Kidney epithelial cell (primary cell): ENCODE data around the gene ACTG1. TPM values are rescaled to one million over a fixed set of nuclear protein-coding genes. Genes with fewer than 3 reads are reported as not detected.

Experiments used
- DNase-seq: peaks from one replicate; pipeline ENCODE4 v3.0.0-alpha.2; 2010; ENCODE audit warnings: low read depth
- H3K27me3 ChIP-seq: 2 replicates; pipeline ENCODE4 v1.6.0; 2011; ENCODE audit warnings: low read length; ENCODE audit not compliant: control insufficient read depth, insufficient read depth
- H3K36me3 ChIP-seq: 2 replicates; pipeline ENCODE4 v1.5.1; 2011; ENCODE audit warnings: low read length; ENCODE audit not compliant: control insufficient read depth, insufficient read depth
- H3K4me3 ChIP-seq: 2 replicates; pipeline ENCODE4 v1.5.1; 2011; ENCODE audit warnings: low read depth, mild to moderate bottlenecking, control low read depth, low read length
- total RNA-seq: library from RNA; depleted of rRNA; stranded (reverse); fragments of >200 nt; gene quantifications from 2 replicates; pipeline ENCODE4 v1.2.3, GENCODE V29; 2015
- TF ChIP-seq, protein P1 (sequence below): IDR thresholded peaks from 2 replicates; pipeline ENCODE4 v1.5.1; 2011; ENCODE audit warnings: mild to moderate bottlenecking, moderate library complexity, low read length, control low read depth, inconsistent platforms; ENCODE audit not compliant: insufficient read depth, poor library complexity, severe bottlenecking

ACTG1 gene
- total RNA-seq, 1 donor from 2014 or later: 9,424 TPM

DNA sequence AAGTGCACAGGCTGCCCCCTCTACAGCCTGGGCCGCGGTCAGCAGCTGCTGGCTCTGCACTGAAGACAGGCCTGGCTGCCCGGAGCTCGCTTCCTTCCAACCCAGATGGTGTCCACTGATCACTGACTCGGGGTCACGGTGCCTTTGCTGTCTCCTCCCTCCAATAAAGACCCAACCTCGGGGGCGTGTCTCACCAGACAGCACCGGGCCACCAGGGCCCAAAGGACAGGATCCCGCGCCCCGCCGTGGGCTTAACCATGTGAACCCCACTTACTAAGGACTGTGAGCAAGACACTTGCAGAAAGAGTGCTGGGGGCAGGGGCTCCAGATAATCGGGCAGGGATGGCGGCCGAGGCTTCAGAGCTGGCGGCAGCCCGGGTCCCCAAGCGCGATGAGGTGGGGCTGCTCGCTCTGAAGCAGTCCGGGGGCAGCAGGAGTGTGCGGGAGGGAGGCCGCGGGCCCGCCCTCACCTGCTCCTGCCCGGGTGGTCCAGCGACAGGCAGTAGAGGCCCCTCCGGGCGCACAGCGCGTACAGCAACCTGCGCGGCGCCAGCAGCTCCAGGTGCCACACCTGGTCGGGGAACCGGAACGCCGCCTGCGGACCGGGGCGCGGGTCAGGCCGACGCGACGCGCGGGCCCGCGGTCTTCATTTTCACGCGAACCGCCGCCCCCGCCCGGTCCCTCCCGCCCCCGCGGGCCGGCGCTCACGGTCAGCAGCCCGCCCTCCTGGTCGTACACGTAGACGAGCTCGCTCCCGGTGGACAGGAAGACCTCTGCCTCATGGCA is 39.1 kb upstream of the ACTG1 start:
- Histone ChIP-seq H3K36me3 (no peaks in the 10 kb centered on the region), H3K27me3 (no peaks in the 10 kb centered on the region), H3K4me3 (peak overlapping the region; percentile 64)
- TF ChIP-seq, protein P1, sequence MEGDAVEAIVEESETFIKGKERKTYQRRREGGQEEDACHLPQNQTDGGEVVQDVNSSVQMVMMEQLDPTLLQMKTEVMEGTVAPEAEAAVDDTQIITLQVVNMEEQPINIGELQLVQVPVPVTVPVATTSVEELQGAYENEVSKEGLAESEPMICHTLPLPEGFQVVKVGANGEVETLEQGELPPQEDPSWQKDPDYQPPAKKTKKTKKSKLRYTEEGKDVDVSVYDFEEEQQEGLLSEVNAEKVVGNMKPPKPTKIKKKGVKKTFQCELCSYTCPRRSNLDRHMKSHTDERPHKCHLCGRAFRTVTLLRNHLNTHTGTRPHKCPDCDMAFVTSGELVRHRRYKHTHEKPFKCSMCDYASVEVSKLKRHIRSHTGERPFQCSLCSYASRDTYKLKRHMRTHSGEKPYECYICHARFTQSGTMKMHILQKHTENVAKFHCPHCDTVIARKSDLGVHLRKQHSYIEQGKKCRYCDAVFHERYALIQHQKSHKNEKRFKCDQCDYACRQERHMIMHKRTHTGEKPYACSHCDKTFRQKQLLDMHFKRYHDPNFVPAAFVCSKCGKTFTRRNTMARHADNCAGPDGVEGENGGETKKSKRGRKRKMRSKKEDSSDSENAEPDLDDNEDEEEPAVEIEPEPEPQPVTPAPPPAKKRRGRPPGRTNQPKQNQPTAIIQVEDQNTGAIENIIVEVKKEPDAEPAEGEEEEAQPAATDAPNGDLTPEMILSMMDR: no peak
- DNase-seq: no peak

DNA sequence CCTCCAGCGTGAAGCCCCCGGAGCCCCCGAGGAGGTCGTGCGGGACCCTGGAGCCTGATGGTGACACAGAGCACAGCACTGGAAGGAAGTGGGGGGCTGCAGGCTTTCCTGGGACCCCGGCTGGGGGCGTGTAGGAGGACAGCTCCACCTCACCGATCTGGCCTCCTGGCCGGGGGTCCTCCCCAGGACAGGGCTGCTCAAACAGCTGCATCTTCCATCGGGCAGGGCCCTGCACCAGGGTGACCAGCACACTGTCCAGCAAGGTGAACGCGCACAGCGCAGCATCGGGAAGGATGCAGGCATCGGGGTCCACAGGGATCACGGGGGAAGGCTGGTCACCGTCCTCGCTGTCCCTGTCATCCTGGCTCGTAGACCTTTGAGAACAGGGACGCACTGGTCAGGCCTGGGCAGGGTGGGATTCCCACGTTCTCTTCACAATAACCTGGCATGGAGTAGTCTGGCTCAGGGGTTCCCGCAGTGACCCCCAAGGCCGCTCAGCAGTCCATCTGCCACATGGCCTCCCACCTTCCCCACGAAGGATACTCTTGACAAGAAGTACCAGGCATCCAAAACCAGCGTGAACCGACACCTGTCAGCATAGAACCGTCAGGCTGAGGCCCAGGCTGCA is 38.3 kb upstream of the ACTG1 start:
- Histone ChIP-seq H3K36me3 (no peaks in the 10 kb centered on the region), H3K4me3 (peak overlapping the region; percentile 64), H3K27me3 (no peaks in the 10 kb centered on the region)
- DNase-seq: no peak
- TF ChIP-seq, protein P1: no peak

DNA sequence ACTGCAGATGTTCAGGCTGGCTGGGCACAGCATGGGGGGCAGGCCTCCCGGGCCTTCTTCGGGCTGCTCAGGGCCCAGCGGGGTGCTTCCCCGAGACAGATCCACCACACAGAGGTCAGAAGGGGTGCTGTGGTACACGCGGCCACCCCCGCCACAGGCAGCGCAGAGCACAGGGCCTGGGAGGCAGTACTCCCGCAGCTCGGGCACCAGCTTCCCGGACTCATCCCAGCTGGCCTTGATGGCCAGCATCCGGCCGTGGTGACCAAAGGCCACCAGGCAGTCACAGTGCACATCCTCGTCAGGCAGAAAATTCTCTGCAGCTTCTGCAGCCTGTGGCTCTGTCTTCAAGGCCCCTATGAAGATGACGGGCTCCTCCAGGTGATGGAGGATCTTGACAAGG is 37.7 kb upstream of the ACTG1 start:
- DNase-seq: no peak
- Histone ChIP-seq H3K36me3 (no peaks in the 10 kb centered on the region), H3K4me3 (no peak overlapping the region), H3K27me3 (no peaks in the 10 kb centered on the region)
- TF ChIP-seq, protein P1: no peak

DNA sequence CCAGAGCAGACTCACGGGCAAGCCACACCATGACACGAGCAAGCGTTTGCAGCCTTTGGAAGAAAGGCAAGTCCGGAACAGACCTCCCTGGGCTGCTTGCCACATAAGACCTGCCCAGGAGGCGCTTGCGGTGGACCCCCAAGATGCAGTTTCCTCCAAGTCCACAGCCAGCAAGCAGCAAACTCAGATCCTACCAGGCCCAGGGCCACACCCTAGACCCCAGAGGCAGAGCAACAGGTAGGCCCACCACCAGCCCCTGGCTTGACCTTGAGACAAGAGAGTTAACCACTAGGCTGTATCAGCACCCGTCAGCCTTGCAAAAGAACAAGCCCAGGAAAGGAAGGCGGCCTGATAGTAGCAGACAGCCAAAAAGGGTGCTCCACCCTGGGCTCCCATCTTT is 37.2 kb upstream of the ACTG1 start:
- no peak overlapping the region for H3K4me3 ChIP-seq
- no peaks in the 10 kb centered on the region for H3K27me3 ChIP-seq
- TF ChIP-seq, protein P1: no peak
- no peak for DNase-seq
- no peaks in the 10 kb centered on the region for H3K36me3 ChIP-seq

DNA sequence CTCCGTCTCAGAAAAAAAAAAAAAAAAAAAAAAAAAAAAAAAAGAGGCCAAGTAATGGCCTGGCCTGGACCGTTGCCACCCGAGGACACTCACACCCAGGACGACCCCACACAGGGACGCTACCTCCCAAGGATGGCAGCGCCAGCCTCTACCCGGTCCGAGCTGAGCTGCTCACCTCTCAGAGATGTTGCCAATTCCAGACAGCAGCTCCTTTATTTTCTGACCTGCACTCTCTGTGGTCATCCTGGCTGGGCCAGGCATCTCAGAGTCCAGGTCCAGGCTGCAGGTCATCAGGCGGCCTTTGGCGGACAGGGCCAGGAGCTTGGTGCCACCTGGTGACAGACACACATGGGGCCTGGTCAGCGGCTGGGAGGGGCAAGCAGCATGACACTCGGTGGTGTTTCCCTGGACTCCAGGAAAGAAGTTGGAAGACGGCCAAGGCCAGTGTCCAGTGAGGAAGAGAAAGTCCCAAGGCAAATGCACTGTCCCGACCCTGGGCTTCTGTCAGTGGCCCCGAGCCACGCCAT is 36.5 kb upstream of the ACTG1 start:
- Histone ChIP-seq H3K36me3 (no peaks in the 10 kb centered on the region), H3K4me3 (no peak overlapping the region), H3K27me3 (no peaks in the 10 kb centered on the region)
- DNase-seq: no peak
- TF ChIP-seq, protein P1: no peak
